Measurements from ENCODE around the gene FAAP20. TPM values are rescaled to one million over a fixed set of nuclear protein-coding genes. Genes with fewer than 3 reads are reported as not detected.

The FAAP20 gene
- total and polyA plus RNA-seq, 2 donors (not counting 3 experiments of a cell fraction or from before 2014, with no cell fraction given): 31.5 to 62.6 TPM

- Histone ChIP-seq H3K4me3 (replicated peaks in 1 of 3; ENCODE audit: insufficient read depth in 1 of 3, low read depth in 1 of 3, low read length in 3 of 3) (no peak overlapping the region), H3K27ac (ENCODE audit: insufficient read depth, low read depth, low read length) (no peak overlapping the region), H3K79me2 (ENCODE audit: control insufficient read depth, insufficient read depth, low read length) (no peaks in the 10 kb centered on the region), H3K27me3 (ENCODE audit: control insufficient read depth in 2 of 2, insufficient read depth in 2 of 2, low read length in 2 of 2) (no peaks in the 10 kb centered on the region), H3K36me3 (ENCODE audit: control insufficient read depth in 2 of 2, extremely low read depth in 1 of 2, insufficient read depth in 2 of 2, low read length in 2 of 2) (no peaks in the 10 kb centered on the region), H3K9ac (replicated peaks; ENCODE audit: extremely low read depth, insufficient read depth, low read length) (no peak overlapping the region), H3K9me3 (replicated peaks; ENCODE audit: control insufficient read depth, insufficient read depth, low read length) (no peaks in the 10 kb centered on the region), H3K9me1 (replicated peaks; ENCODE audit: control insufficient read depth, extremely low read depth, insufficient read depth, low read length) (no peaks in the 10 kb centered on the region), H3K4me1 (ENCODE audit: control insufficient read depth, extremely low read depth, insufficient read depth, low read length) (no peaks in the 10 kb centered on the region), H2AFZ (ENCODE audit: low read depth, low read length) (no peak overlapping the region), H3K4me2 (ENCODE audit: insufficient read depth, low read length) (no peak overlapping the region), H4K20me1 (replicated peaks; ENCODE audit: control insufficient read depth, extremely low read depth, insufficient read depth, low read length) (no peaks in the 10 kb centered on the region)
- ChIA-PET POLR2A (no interaction called here), CTCF (interaction anchor here (0.9 to 4.0 kb wide), 8 partner anchors 12 to 205 kb away, joined by 4 to 54 read pairs (median 21); partner anchors contain the start of gene FAAP20)
- DNase-seq (ENCODE audit: low read depth, low spot score) (no peak), FAIRE-seq (no peak)
- no TSS peak for BruUV-seq (replicated peaks)
- intact Hi-C loops (cut with micrococcal nuclease) (loop anchor here (2.0 kb wide), 1 partner anchor 43 kb away; no protein-coding TSS in a partner anchor), dilution Hi-C loops (cut with MboI; ENCODE audit: extremely low pct_ligation_motif_present, low sequenced_read_pairs) (no loop called here)
- no peak for TF ChIP-seq POLR2A (IDR thresholded peaks at IDR 0.05; ENCODE audit: low read depth, low read length)
- no peak for TF ChIP-seq JUN (IDR thresholded peaks at IDR 0.05; ENCODE audit: borderline replicate concordance, insufficient read depth, insufficient read length, low read depth)
- TF ChIP-seq CTCF (IDR thresholded peaks at IDR 0.05; ENCODE audit: extremely low read depth in 1 of 2, insufficient read depth in 1 of 2, low read depth in 1 of 2, low read length in 2 of 2): no peak
- no peak for TF ChIP-seq POLR2AphosphoS5 (IDR thresholded peaks at IDR 0.05; ENCODE audit: insufficient read depth, low read depth, low read length)
- no peak for TF ChIP-seq MAX (IDR thresholded peaks at IDR 0.05; ENCODE audit: insufficient read depth, insufficient read length)
- TF ChIP-seq GATA2 (IDR thresholded peaks at IDR 0.05; ENCODE audit: insufficient read depth, insufficient read length, low read depth, low read length): no peak
- TF ChIP-seq FOS (IDR thresholded peaks at IDR 0.05; ENCODE audit: borderline replicate concordance, insufficient read depth, low read length): no peak
These were observed 18.7 kb downstream of the FAAP20 start for GRCh38 chr1:2175681-2176454.
